ENCODE data around the gene SLC22A17.
A peak's percentile ranks its signal among the peaks of the same experiment; 100 is the strongest.

SLC22A17 gene

DNA sequence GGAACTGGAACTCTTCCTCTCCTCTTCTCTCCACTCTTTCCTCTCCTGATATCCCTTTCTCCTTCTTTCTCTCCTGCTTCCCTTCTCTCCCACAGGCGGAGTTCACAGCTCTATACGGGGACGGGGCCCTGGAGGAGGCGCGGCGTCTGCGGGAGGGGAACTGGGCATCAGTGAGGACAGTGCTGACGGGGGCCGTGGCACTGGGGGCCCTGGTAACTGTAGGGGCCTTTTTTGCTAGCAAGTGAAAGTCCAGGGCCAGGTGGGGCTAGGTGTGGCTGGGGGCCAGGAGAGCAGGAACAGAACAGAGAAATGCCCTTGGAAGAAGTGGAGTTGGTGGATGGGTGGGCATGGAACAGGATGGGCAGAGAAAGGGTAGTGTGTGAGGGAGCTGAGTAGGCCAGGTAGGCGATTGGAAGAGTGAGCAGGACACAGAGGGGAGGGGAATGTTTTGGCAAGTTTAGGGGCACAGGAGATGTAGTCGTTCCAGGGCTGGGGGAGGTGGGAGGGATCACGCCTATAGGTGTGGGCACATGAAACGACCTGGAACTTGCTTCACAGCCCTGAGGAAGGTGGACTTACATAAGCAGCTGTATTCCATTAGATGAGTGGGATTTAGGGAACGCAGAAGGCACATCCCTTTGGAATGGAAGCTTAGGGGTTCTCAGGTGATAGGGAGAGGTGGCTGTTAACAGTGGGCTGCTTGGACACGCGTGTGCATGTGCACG lies 43.8 kb downstream of the SLC22A17 start:
- no peak for DNase-seq (ENCODE audit: low read depth in 1 of 2, low spot score in 1 of 2)

DNA sequence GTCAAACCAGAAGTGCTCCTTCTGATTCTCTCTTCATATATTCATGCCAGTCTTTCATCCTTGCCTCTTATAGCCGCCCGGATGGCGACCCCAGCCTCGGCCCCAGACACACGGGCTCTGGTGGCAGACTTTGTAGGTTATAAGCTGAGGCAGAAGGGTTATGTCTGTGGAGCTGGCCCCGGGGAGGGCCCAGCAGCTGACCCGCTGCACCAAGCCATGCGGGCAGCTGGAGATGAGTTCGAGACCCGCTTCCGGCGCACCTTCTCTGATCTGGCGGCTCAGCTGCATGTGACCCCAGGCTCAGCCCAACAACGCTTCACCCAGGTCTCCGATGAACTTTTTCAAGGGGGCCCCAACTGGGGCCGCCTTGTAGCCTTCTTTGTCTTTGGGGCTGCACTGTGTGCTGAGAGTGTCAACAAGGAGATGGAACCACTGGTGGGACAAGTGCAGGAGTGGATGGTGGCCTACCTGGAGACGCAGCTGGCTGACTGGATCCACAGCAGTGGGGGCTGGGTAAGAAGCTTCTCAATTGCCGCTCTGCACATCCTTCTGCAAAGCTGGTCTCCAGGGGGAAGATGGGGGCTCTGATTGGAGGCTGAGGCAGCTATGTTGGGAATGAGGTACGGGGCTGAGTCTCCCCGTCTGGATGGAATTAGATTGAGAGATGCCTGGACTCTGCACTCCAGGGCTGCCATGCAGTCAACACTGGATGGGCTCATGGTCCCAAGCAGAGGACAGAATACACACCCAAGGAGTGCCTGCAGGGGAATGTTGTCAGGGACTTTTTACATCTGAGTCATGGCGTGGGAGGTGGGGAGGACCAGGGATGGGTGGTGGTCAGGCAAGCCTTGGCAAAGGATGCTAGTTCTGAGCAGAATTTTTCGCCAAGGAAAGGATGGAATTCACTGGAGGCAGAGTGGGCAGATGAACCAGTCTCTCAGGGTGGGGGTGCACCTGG lies 44.7 kb downstream of the SLC22A17 start:
- no peak for DNase-seq (ENCODE audit: low read depth in 1 of 2, low spot score in 1 of 2)

DNA sequence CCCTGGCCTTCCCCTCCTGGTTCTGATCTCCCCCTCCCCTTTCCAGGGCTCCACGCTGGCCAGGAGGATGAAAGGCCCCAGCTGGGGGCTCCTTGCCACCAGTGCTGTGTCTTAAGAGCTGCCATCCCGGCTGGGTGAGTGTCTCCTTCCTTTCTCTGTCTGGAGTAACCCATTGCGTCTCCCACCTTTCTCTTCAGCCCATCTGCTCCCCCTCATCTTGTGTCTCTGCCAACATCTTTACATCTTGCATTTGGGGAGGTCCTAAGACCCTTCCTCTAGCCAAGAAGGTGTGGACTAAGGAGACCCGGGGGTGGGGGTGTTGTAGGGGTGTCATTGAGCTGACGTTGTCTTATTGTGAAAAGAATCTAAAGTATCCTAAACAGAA lies 45.5 kb downstream of the SLC22A17 start:
- DNase-seq (ENCODE audit: low read depth in 1 of 2, low spot score in 1 of 2) = no peak

DNA sequence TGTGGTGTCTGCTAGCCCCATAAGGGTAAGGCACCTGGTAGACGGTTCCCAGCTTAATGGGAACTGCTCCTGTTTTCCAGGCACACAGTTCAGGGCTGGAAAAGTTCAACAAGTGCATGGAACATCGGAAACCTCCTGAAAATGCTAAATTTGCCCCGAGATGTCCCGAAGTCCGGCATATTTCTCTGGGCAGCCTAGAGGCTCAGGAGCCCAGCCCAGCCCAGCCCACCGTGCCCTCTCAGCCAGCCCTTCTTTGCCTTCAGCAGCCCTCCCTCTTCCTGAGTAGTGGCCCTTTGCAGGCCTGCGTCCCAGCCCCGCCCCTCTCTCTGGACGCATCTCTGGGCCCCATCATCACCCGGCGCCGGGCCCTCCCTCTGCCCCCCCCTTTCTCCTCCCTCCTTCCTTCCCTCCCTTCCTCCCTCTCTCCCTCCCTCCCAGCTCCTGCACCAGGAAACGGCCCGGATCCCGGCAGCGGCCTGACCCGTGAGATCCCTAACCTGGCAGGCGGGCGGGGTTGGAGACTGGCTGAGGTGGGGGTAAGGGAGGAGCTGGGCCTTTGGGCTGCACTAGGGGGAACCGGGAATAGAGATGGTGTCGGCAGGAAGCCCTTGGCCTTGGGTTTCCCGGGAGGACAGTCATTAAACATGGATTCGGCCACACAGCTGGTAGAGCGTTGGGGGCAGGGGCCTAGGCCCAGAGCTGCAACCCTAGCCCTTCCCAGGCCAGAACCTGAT lies 46.1 kb downstream of the SLC22A17 start, which contains the start of gene BCL2L2:
BCL2L2 (plus strand) TSS at position 422 of the 734 bp plus-strand sequence. CDS start 935 bp downstream, outside the sequence.
- DNase-seq (ENCODE audit: low read depth in 1 of 2, low spot score in 1 of 2) = no peak

DNA sequence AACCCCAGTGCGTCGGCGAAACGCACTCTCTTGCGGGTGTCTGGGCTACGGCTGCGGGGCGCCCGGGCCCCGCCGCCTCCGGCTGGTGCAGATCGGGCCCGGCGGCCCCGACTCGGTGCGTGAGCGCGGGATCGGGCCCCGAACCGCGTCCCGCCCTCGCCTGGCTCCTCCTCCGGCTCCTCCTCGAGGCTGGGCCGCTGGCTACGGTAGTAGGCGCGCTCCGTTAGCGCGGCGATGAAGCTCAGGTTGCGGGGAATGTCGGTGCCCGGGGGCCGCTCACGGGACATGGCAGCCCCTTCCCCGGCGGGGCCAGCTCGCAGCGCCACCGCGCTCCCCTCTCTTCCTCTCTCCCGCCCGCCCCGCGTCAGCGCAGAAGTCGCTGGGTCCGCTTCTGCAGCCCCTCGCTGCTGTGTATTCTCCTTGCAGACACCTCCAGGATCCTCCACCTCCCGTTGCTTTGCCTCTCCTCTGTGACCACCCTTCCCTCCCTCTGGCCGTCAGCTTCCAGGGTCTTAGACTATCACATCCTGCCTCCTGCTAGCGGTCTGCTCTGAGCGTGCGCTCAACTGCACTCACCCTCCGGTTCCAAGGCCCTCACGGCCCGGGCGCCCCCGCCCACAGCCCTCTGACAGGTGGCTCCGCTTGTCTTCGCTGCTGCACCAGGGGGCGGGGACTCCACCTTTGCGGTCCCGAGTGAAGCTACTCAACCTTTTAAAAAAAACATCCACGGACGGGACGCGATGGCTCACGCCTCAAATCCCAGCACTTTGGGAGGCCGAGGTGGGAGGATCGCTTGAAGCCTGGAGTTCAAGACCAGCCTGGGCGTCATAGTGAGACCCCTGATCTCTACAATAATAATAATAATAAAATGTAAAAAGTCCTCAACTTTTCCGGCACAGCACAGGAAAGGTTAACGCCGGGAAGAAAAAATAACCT lies 50.1 kb downstream of the SLC22A17 start, which contains the start of gene PPP1R3E:
PPP1R3E (minus strand) TSS at position 570 of the 936 bp plus-strand sequence; CDS start at position 287, 283 bp downstream.
- DNase-seq (ENCODE audit: low read depth in 1 of 2, low spot score in 1 of 2) = peak; percentile 60 to 78

DNA sequence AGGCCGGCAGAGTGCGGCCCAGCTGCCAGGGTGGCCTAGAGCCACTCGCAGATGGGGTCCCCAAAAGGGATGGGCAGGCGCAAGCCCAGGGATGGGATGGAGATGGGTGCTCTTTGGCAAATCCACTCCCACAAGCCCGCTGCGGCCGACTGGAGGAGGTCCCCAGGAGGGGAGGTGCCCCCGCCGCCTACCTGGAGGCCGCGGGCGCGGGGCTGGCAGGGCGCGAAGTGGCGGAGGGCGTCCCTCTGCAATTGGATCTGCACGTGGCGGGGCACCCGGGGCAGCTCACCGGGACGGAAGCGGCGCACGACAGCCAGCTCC lies 50.8 kb downstream of the SLC22A17 start:
- DNase-seq (ENCODE audit: low read depth in 1 of 2, low spot score in 1 of 2) = no peak

DNA sequence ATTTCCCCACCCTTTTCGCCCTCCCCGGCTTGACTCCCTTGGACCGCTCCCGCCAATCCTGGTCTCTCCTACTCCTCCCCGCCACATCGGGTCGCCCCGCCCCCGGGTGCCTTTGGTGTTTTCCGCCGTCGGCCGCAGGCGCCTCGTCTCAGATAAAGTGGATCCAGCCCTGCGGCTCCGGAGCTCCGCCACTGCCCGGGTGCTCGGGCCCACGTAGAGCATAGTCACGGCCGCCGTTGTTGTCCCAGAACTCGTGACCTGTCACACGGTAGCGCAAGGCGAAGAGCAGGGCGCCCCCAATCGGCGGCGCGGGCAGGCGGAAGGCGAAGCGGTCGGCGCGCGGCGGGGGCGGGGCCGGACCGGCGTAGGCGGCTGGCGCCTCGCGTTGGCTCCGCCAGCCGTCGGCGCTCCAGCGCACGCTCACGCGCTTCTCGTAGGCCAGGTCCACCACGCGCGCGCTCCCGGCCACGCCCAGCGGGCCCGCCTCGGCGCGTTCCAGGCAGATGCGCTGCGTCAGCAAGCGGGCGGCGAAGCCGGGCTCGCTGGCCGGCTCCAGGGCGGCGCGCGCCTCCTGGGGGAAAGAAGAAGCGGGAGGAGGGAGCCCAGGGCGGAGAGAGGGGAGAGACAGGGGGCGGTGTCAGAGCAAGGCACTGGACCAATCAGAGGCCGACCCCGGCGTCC lies 51.3 kb downstream of the SLC22A17 start:
- DNase-seq (ENCODE audit: low read depth in 1 of 2, low spot score in 1 of 2) = peak; percentile 92 to 93

DNA sequence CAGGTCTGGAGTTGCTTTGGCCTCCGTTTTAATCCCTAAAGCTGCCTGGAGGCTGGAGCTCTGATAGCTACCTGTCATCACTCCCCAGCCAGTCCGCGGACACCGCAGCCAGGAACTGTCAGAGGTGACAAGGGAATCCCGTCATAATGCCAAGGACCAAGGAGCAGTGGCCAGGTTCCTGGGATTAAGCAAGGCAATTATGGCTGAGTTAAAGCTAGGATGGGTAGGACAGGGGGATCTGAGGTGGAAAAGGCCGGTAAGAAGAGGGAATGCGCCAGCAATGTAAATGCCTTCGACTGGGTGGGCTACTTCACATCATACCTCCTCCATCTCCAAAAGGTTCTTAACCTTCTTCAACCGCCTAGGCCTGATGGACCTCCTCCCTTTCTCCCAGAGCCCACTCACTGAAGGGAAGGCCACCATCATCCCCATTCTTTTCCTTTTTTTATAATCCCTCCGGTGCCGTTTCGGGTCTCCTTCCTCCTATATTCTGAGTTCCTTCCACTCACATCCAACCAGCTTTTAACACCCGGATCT lies 51.9 kb downstream of the SLC22A17 start:
- DNase-seq (ENCODE audit: low read depth in 1 of 2, low spot score in 1 of 2) = no peak

DNA sequence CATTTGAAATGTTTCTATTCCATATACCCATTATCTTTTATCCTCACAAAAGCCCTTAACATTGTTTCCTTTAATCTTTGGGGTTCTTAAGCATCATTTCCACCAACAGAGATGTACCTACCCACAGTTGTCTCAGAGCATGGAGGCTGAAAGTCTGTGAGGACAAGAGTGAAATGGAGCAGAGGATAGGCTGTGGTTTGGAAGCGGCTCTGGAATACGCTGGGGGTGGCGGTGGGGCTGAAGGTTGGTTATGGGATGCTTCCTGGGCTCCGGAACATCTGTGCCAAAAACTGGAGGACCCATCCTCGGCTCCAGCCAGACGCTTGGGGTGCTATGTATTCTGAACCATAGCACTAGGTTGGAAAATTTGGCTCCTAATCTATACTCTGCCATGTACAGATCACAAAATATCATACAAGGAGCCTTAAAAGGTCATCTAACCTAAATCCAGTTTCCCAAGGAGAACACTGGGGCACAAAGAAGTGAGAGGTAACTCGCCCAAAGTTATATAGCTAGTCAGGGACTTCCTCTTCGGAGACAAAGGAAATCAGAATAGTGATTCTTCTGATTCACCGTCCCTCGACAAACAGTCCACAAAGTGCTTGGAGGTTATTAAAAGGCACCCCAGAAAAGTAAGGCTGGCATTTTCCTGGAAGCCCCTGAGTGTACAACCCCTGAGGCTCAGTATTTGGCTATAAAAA lies 52.6 kb downstream of the SLC22A17 start:
- DNase-seq (ENCODE audit: low read depth in 1 of 2, low spot score in 1 of 2) = no peak

DNA sequence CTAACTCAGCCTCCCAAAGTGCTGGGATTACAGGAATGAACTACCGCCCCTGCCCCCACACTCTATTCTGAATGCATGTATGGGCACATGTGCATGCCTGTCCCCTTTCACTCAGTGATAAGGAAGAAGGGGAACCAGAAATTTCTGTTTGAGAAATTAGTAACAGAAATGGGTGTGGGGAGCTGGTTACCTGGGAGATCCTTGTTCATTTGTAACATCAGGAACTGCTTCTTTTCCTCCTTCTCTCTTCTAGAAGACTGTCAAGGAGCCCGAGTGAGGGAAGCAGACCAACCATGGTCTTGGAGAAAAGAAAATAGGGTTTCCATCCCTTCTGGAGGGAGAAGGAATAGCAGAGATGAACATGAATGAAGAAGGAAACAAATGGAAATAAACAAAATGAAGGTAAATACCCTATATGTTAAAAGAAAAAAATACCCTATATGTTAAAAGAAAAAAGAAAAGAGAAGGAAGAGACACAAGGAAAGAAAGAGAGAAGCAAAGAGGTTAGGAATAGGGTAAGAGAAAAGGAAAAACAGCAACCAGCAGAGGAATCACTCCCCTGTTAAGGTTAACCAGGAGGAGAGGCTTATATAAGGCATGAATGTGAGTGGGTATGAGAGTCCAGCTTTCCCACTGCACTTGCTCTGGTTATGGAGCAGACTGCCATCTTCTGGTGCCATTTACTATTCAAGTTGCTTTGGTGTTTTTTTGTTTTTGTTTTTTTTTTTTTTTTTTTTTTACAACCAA lies 53.3 kb downstream of the SLC22A17 start:
- DNase-seq (ENCODE audit: low read depth in 1 of 2, low spot score in 1 of 2) = no peak

DNA sequence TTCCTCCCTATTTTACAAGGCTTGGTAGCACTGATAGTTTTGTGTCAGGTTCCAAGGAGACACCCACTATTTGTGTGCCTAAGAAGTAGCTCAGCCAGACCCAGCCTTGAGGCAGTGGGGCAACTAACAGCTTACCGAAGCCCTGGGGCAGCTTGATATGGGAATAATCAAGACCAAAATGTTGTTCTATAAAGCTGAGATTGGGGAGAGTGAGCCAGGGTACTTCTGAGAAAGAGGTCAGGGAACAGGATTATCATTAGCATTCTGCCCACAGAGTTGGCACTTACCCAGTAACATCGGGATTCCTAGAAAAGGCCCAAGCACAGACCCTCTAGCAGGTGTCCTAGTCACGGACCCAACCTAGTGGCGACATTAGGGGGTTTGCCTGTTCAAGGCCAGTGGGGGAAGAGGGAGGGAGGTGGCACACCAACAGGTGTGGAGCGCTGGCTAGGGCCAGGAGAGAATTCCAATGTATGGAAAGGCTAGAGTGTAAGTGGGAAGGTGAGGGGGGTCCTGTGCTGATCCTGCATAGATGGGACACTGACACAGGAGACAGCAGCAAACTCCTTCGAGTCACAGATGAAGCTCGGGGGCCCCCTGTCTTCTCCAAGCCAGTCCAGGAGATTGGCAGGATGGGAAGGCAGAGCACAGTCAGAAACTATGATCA lies 54.9 kb downstream of the SLC22A17 start:
- no peak for DNase-seq (ENCODE audit: low read depth in 1 of 2, low spot score in 1 of 2)

DNA sequence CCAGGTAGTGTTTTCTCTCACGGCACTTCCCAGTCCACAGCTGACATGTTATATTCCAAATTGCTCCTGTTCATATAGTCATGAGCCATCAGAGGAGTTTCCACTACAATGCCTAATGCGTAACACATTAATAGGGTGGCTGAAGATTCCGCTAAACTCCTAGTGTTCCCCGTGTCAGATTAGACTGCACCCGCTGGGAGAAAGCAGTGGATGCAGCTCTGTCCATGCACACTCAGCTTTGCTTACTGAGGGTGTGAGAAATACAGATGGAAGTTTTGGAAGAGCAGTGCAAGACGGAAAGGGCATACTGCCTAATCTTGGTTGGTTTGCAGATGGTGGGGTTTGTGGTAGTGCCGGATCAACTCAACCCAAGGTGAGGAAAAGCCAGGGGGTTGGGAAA lies 55.6 kb downstream of the SLC22A17 start:
- no peak for DNase-seq (ENCODE audit: low read depth in 1 of 2, low spot score in 1 of 2)
